ENCODE measurements around the gene PAQR3. TPM values are rescaled to one million over a fixed set of nuclear protein-coding genes. Genes with fewer than 3 reads are reported as not detected.

The PAQR3 gene
- total and polyA plus RNA-seq, 10 of the 15 experiments (the other 5 are each of a cell fraction or from before 2014, with no cell fraction given): 2.2 to 25.4 (median 7.2) TPM

GRCh38 chr4:78922207-78922606 is 17.0 kb downstream of the PAQR3 start:
- ChIA-PET RAD21 (ENCODE audit: unreplicated experiment) (no interaction called here), SMC1A (ENCODE audit: uncharacterized antibody, unreplicated experiment) (interaction anchor here (1.2 to 2.7 kb wide), 2 partner anchors 10 to 14 kb away, joined by 5 to 7 read pairs; no protein-coding TSS in a partner anchor), POLR2A (interaction anchor here (0.6 kb wide), 1 partner anchor 17 kb away, joined by 5 read pairs; the partner anchor contains the start of gene PAQR3), CTCF (interaction anchor here (1.0 to 1.7 kb wide), 4 partner anchors 9 to 310 kb away, joined by 3 to 8 read pairs (median 5); no protein-coding TSS in a partner anchor)
- Histone ChIP-seq H3K4me2 (ENCODE audit: control insufficient read depth, insufficient read depth) (no peak overlapping the region), H3K9me3 (replicated peaks; ENCODE audit: control insufficient read depth, insufficient read depth, low read length) (no peaks in the 10 kb centered on the region), H3K4me3 (no peak overlapping the region), H4K20me1 (ENCODE audit: control insufficient read depth, insufficient read depth) (no peaks in the 10 kb centered on the region), H3K9ac (ENCODE audit: control insufficient read depth, insufficient read depth, low read length) (no peak overlapping the region), H3K79me2 (ENCODE audit: control insufficient read depth, insufficient read depth, low read length) (no peaks in the 10 kb centered on the region), H3K4me1 (ENCODE audit: control insufficient read depth, insufficient read depth, low read length) (no peaks in the 10 kb centered on the region), H3K27ac (ENCODE audit: control insufficient read depth, insufficient read depth) (no peak overlapping the region), H3K27me3 (replicated peaks in 1 of 2; ENCODE audit: control insufficient read depth in 2 of 2, insufficient read depth in 2 of 2, low read length in 1 of 2) (no peaks in the 10 kb centered on the region), H3K36me3 (ENCODE audit: control insufficient read depth in 2 of 2, insufficient read depth in 2 of 2, low read length in 1 of 2) (no peaks in the 10 kb centered on the region; a peak in 2 of 4 replicates), H2AFZ (ENCODE audit: control insufficient read depth, low read depth, low read length) (no peak overlapping the region)
- BruUV-seq (replicated peaks): no TSS peak
- no peak for FAIRE-seq
- WGBS (ENCODE audit: insufficient coverage, insufficient replicate concordance, low lambda C conversion rate, missing lambda C conversion rate): 95% methylated on average over 4 of the region's 4 CpGs
- DNase-seq (ENCODE audit: low read depth, low spot score): no peak
- in situ Hi-C loops (cut with MboI) (no loop called here), intact Hi-C loops (cut with micrococcal nuclease; ENCODE audit: unreplicated experiment) (loop anchor here (10.0 kb wide), 1 partner anchor 967 kb away; no protein-coding TSS in a partner anchor)
- no peak for ATAC-seq
- no peak for TF ChIP-seq PML (IDR thresholded peaks at IDR 0.05; ENCODE audit: low read length)
- no peak for TF ChIP-seq POLR2AphosphoS2 (IDR thresholded peaks at IDR 0.05; ENCODE audit: low read depth, low read length)
- no peak for TF ChIP-seq CHD2 (IDR thresholded peaks at IDR 0.05; ENCODE audit: borderline replicate concordance, low read depth, low read length)
- no peak for TF ChIP-seq HCFC1 (IDR thresholded peaks at IDR 0.05; ENCODE audit: low read length)
- no peak for TF ChIP-seq POLR2A (IDR thresholded peaks at IDR 0.05; ENCODE audit: low read depth, low read length)
- no peak for TF ChIP-seq BMI1 (IDR thresholded peaks at IDR 0.05; ENCODE audit: borderline replicate concordance)
- TF ChIP-seq SIN3A (IDR thresholded peaks at IDR 0.05; ENCODE audit: low read depth, low read length): no peak
- TF ChIP-seq MXI1 (IDR thresholded peaks at IDR 0.05; ENCODE audit: low read depth, low read length): no peak
- no peak for TF ChIP-seq NFXL1 (IDR thresholded peaks at IDR 0.05; ENCODE audit: borderline replicate concordance)

GRCh38 chr4:78910612-78911011 is 28.6 kb downstream of the PAQR3 start:
- SMC1A ChIA-PET (ENCODE audit: uncharacterized antibody, unreplicated experiment): no interaction called here
- 78% methylated on average over 2 of the region's 2 CpGs for WGBS (ENCODE audit: insufficient coverage, insufficient replicate concordance, low lambda C conversion rate, missing lambda C conversion rate)

More at GRCh38 chr4:78910612-78911011, 28.6 kb downstream of the PAQR3 start:
- DNase-seq (ENCODE audit: low read depth, low spot score) (no peak), ATAC-seq (no peak), FAIRE-seq (no peak)
- Histone ChIP-seq H3K4me1 (ENCODE audit: control insufficient read depth, insufficient read depth, low read length) (no peaks in the 10 kb centered on the region), H3K9me3 (replicated peaks; ENCODE audit: control insufficient read depth, insufficient read depth, low read length) (no peaks in the 10 kb centered on the region), H3K36me3 (ENCODE audit: control insufficient read depth in 2 of 2, insufficient read depth in 2 of 2, low read length in 1 of 2) (peaks cover 0 to 6% of the 10 kb centered on the region in 2 experiments), H3K4me3 (no peak overlapping the region), H3K9ac (ENCODE audit: control insufficient read depth, insufficient read depth, low read length) (no peak overlapping the region), H4K20me1 (ENCODE audit: control insufficient read depth, insufficient read depth) (no peaks in the 10 kb centered on the region), H2AFZ (ENCODE audit: control insufficient read depth, low read depth, low read length) (no peak overlapping the region), H3K27me3 (replicated peaks in 1 of 2; ENCODE audit: control insufficient read depth in 2 of 2, insufficient read depth in 2 of 2, low read length in 1 of 2) (no peaks in the 10 kb centered on the region), H3K4me2 (ENCODE audit: control insufficient read depth, insufficient read depth) (no peak overlapping the region), H3K79me2 (ENCODE audit: control insufficient read depth, insufficient read depth, low read length) (no peaks in the 10 kb centered on the region), H3K27ac (ENCODE audit: control insufficient read depth, insufficient read depth) (no peak overlapping the region)
- ChIA-PET RAD21 (ENCODE audit: unreplicated experiment) (no interaction called here), CTCF (no interaction called here), POLR2A (no interaction called here)
- in situ Hi-C loops (cut with MboI) (no loop called here), intact Hi-C loops (cut with micrococcal nuclease; ENCODE audit: unreplicated experiment) (no loop called here)
- no TSS peak for BruUV-seq (replicated peaks)
- TF ChIP-seq ZNF592 (IDR thresholded peaks at IDR 0.05): no peak
- no peak for TF ChIP-seq MYB (IDR thresholded peaks at IDR 0.05; ENCODE audit: borderline replicate concordance, low read depth, low read length)
- no peak for TF ChIP-seq RAD51 (IDR thresholded peaks at IDR 0.05)
- TF ChIP-seq MTA3 (IDR thresholded peaks at IDR 0.05; ENCODE audit: borderline replicate concordance, low read length): no peak
- no peak for TF ChIP-seq CREM (IDR thresholded peaks at IDR 0.05; ENCODE audit: low read depth)
- no peak for TF ChIP-seq SMC3 (IDR thresholded peaks at IDR 0.05; ENCODE audit: borderline replicate concordance, low read length)
- no peak for TF ChIP-seq EP300 (IDR thresholded peaks at IDR 0.05; ENCODE audit: borderline replicate concordance in 1 of 2, control insufficient read depth in 1 of 2, low read depth in 2 of 2, low read length in 2 of 2)
- TF ChIP-seq HCFC1 (IDR thresholded peaks at IDR 0.05; ENCODE audit: low read length): no peak

All from GM12878 (cell line).